Esophagus muscularis mucosa (tissue), 4 donors: ENCODE results near the gene PARS2. TPM values are rescaled to one million over a fixed set of nuclear protein-coding genes. Genes with fewer than 3 reads are reported as not detected.

Source experiments
- DNase-seq: peaks from one replicate; pipeline ENCODE4 v3.0.0-alpha.2; 2017; ENCODE audit errors: extremely low spot score
- H3K27ac ChIP-seq, 4 donors: fragments of 200-600 bp; sonication (generic); replicated peaks in 1 of 4; 1 replicate in 3 of 4; 2 replicates in 1 of 4; pipeline ENCODE4 v1.5.1; 2016 to 2019; ENCODE audit warnings: mild to moderate bottlenecking in 1 of 4
- H3K27me3 ChIP-seq, 4 donors: fragments of 200-600 bp; sonication (generic); one replicate each; pipeline versions ENCODE4 v1.5.1 to v1.6.0; 2016 to 2019
- H3K36me3 ChIP-seq, 4 donors: fragments of 200-600 bp; sonication (generic); one replicate each; pipeline ENCODE4 v1.5.1; 2016 to 2019
- H3K4me1 ChIP-seq, 4 donors: fragments of 200-600 bp; sonication (generic); one replicate each; pipeline ENCODE4 v1.5.1; 2016 to 2019
- H3K4me3 ChIP-seq, 4 donors: fragments of 200-600 bp; sonication (generic); 1 replicate in 2 of 4; 2 replicates in 2 of 4; pipeline ENCODE4 v1.5.1; 2016 to 2019; ENCODE audit warnings: mild to moderate bottlenecking in 4 of 4, moderate library complexity in 1 of 4
- H3K9me3 ChIP-seq, 4 donors: fragments of 200-600 bp; sonication (generic); 1 replicate in 3 of 4; 2 replicates in 1 of 4; pipeline ENCODE4 v1.5.1; 2016 to 2019
- EP300 ChIP-seq: sonication (generic); formaldehyde crosslinking; IDR thresholded peaks from one replicate; pipeline ENCODE4 v1.6.1; 2017; ENCODE audit warnings: antibody characterized with exemption
- POLR2A ChIP-seq: fragments of 450-650 bp; IDR thresholded peaks from one replicate; pipeline ENCODE4 v1.6.1; 2017; ENCODE audit warnings: antibody characterized with exemption, moderate library complexity, mild to moderate bottlenecking, low read depth
- POLR2AphosphoS5 ChIP-seq, 2 donors: sonication (generic); formaldehyde crosslinking; IDR thresholded peaks; one replicate each; pipeline ENCODE4 v1.6.1; 2017; ENCODE audit warnings: antibody characterized with exemption in 2 of 2
- WGBS: methylation state at CpG from one replicate; pipeline ENCODE4 v1.1.5; 2018; 5-methylcytosine and 5-hydroxymethylcytosine counted together
- intact Hi-C: fragments of 100-400 bp; cut with DNase I; formaldehyde crosslinking; loops from one replicate; pipeline ENCODE4 v1.15.1; 2023
- total RNA-seq, 4 donors: library from RNA; depleted of rRNA; stranded (reverse); fragments of >200 nt; gene quantifications; one replicate each; pipeline versions ENCODE4 v1.1.0 to v1.2.1, GENCODE V29; 2016
- TF ChIP-seq, protein P1 (sequence below), 3 experiments: fragments of 200-600 bp in 2 of 3; fragments of 450-650 bp in 1 of 3; sonication (generic) in 2 of 3; IDR thresholded peaks; one replicate each; pipeline ENCODE4 v1.5.1; 2017 to 2019; ENCODE audit warnings: antibody characterized with exemption in 3 of 3, mild to moderate bottlenecking in 2 of 3, moderate library complexity in 1 of 3

PARS2 gene
- total RNA-seq, 4 donors from 2014 or later: 4.0 to 7.5 (median 5.7) TPM

- Histone ChIP-seq H3K27me3 (peaks cover 0 to 30% (median 2%) of the 10 kb centered on the region in 4 donors), H3K36me3 (no peaks in the 10 kb centered on the region), H3K4me1 (peaks cover 1 to 7% (median 6%) of the 10 kb centered on the region in 4 donors), H3K4me3 (no peak overlapping the region), H3K27ac (no peak overlapping the region), H3K9me3 (peaks cover 0 to 12% (median 9%) of the 10 kb centered on the region in 4 donors)
- WGBS: 89% methylated on average over 6 of the region's 18 CpGs
- TF ChIP-seq POLR2A: no peak
- no peak for TF ChIP-seq EP300
- TF ChIP-seq POLR2AphosphoS5 (IDR thresholded peaks at IDR 0.05): no peak
- TF ChIP-seq, protein P1, sequence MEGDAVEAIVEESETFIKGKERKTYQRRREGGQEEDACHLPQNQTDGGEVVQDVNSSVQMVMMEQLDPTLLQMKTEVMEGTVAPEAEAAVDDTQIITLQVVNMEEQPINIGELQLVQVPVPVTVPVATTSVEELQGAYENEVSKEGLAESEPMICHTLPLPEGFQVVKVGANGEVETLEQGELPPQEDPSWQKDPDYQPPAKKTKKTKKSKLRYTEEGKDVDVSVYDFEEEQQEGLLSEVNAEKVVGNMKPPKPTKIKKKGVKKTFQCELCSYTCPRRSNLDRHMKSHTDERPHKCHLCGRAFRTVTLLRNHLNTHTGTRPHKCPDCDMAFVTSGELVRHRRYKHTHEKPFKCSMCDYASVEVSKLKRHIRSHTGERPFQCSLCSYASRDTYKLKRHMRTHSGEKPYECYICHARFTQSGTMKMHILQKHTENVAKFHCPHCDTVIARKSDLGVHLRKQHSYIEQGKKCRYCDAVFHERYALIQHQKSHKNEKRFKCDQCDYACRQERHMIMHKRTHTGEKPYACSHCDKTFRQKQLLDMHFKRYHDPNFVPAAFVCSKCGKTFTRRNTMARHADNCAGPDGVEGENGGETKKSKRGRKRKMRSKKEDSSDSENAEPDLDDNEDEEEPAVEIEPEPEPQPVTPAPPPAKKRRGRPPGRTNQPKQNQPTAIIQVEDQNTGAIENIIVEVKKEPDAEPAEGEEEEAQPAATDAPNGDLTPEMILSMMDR (IDR thresholded peaks at IDR 0.05): no peak
- no peak for DNase-seq
- intact Hi-C loops: no loop called here
These were observed 31.6 kb upstream of the PARS2 start for GRCh38 chr1:54795841-54796468.

DNA sequence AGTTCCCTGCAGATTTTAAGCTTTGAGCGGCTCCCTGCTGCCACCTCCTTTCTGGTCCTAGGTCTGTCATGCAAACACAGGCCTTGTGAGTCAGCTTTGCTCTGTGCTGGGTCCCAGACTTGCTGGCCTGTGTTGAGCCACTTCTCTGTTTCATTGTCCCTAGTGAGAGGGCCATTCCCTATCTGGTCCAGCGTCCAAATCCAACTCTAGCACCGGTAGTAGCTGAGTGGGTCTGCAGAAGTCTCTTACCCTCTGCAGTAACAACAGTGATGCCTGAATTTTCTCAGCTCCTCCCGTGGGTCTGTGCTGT, 31.0 kb upstream of the PARS2 start:
- 74% methylated on average over 4 of the region's 4 CpGs for WGBS
- TF ChIP-seq EP300: no peak
- no peak for DNase-seq
- Histone ChIP-seq H3K9me3 (peaks cover 0 to 12% (median 9%) of the 10 kb centered on the region in 4 donors), H3K27ac (no peak overlapping the region), H3K4me3 (no peak overlapping the region), H3K27me3 (peaks cover 0 to 30% (median 0%) of the 10 kb centered on the region in 4 donors), H3K4me1 (peaks cover 0 to under 1% (median under 1%) of the 10 kb centered on the region in 4 donors), H3K36me3 (no peaks in the 10 kb centered on the region)
- intact Hi-C loops: no loop called here

GRCh38 chr1:54794451-54795355, 30.4 kb upstream of the PARS2 start:
- no peaks in the 10 kb centered on the region for H3K36me3 ChIP-seq
- 83% methylated on average over 4 of the region's 4 CpGs for WGBS
- no peak overlapping the region for H3K4me3 ChIP-seq
- no peak overlapping the region for H3K27ac ChIP-seq
- TF ChIP-seq EP300: no peak
- TF ChIP-seq, protein P1 (IDR thresholded peaks at IDR 0.05): no peak
- TF ChIP-seq POLR2A: no peak
- no peak for TF ChIP-seq POLR2AphosphoS5 (IDR thresholded peaks at IDR 0.05)
- H3K9me3 ChIP-seq: peaks cover 0 to 12% (median 9%) of the 10 kb centered on the region in 4 donors
- intact Hi-C loops: no loop called here
- DNase-seq: no peak
- H3K4me1 ChIP-seq: no peaks in the 10 kb centered on the region
- H3K27me3 ChIP-seq: peaks cover 0 to 27% (median 0%) of the 10 kb centered on the region in 4 donors

GRCh38 chr1:54792686-54793282, 28.5 kb upstream of the PARS2 start:
- TF ChIP-seq POLR2A (no peak), POLR2AphosphoS5 (IDR thresholded peaks at IDR 0.05) (no peak), EP300 (no peak)
- TF ChIP-seq, protein P1 (IDR thresholded peaks at IDR 0.05): no peak

More at GRCh38 chr1:54792686-54793282, 28.5 kb upstream of the PARS2 start:
- Histone ChIP-seq H3K36me3 (no peaks in the 10 kb centered on the region), H3K27ac (no peak overlapping the region), H3K4me3 (no peak overlapping the region), H3K27me3 (peaks cover 0 to 34% (median 0%) of the 10 kb centered on the region in 4 donors), H3K4me1 (no peaks in the 10 kb centered on the region), H3K9me3 (peaks cover 0 to 12% (median 9%) of the 10 kb centered on the region in 4 donors)
- 30% methylated on average over 7 of the region's 7 CpGs for WGBS
- no peak for DNase-seq
- intact Hi-C loops: no loop called here
